ENCODE results near the gene GORASP1.

Gene GORASP1

GRCh38 chr3:39137991-39138803 is 30.8 kb upstream of the GORASP1 start:
- Histone ChIP-seq H3K27me3 (ENCODE audit: control insufficient read depth, insufficient read depth, low read length) (no peaks in the 10 kb centered on the region), H3K9ac (ENCODE audit: low read length) (no peak overlapping the region), H3K27ac (ENCODE audit: low read length) (no peak overlapping the region), H3K4me1 (ENCODE audit: control insufficient read depth, low read depth, low read length) (no peaks in the 10 kb centered on the region), H3K36me3 (ENCODE audit: control insufficient read depth, low read depth, low read length) (peaks cover 10% of the 10 kb centered on the region), H3K4me3 (ENCODE audit: low read length) (no peak overlapping the region), H3K9me3 (ENCODE audit: control insufficient read depth, low read depth, low read length) (no peaks in the 10 kb centered on the region)

- Histone ChIP-seq H3K9me3 (ENCODE audit: control insufficient read depth, low read depth, low read length) (no peaks in the 10 kb centered on the region), H3K27ac (ENCODE audit: low read length) (no peak overlapping the region), H3K27me3 (ENCODE audit: control insufficient read depth, insufficient read depth, low read length) (no peaks in the 10 kb centered on the region), H3K36me3 (ENCODE audit: control insufficient read depth, low read depth, low read length) (peaks cover 3% of the 10 kb centered on the region), H3K4me3 (ENCODE audit: low read length) (no peak overlapping the region), H3K4me1 (ENCODE audit: control insufficient read depth, low read depth, low read length) (no peaks in the 10 kb centered on the region), H3K9ac (ENCODE audit: low read length) (no peak overlapping the region)
Measured at GRCh38 chr3:39137435-39137936, 30.1 kb upstream of the GORASP1 start.

- no peaks in the 10 kb centered on the region for H3K27me3 ChIP-seq (ENCODE audit: control insufficient read depth, insufficient read depth, low read length)
- H3K4me3 ChIP-seq (ENCODE audit: low read length): no peak overlapping the region
- H3K36me3 ChIP-seq (ENCODE audit: control insufficient read depth, low read depth, low read length): no peaks in the 10 kb centered on the region
- no peak overlapping the region for H3K9ac ChIP-seq (ENCODE audit: low read length)
- no peak overlapping the region for H3K27ac ChIP-seq (ENCODE audit: low read length)
- no peaks in the 10 kb centered on the region for H3K4me1 ChIP-seq (ENCODE audit: control insufficient read depth, low read depth, low read length)
- H3K9me3 ChIP-seq (ENCODE audit: control insufficient read depth, low read depth, low read length): no peaks in the 10 kb centered on the region
Measured at GRCh38 chr3:39136533-39137434, 29.4 kb upstream of the GORASP1 start.

- no peaks in the 10 kb centered on the region for H3K9me3 ChIP-seq (ENCODE audit: control insufficient read depth, low read depth, low read length)
Measured at GRCh38 chr3:39135170-39135805, 27.9 kb upstream of the GORASP1 start.

GRCh38 chr3:39134305-39134704 is 26.9 kb upstream of the GORASP1 start:
- no peaks in the 10 kb centered on the region for H3K27me3 ChIP-seq (ENCODE audit: control insufficient read depth, insufficient read depth, low read length)
- no peaks in the 10 kb centered on the region for H3K4me1 ChIP-seq (ENCODE audit: control insufficient read depth, low read depth, low read length)
- H3K36me3 ChIP-seq (ENCODE audit: control insufficient read depth, low read depth, low read length): no peaks in the 10 kb centered on the region

More at GRCh38 chr3:39135170-39135805, 27.9 kb upstream of the GORASP1 start:
- Histone ChIP-seq H3K4me1 (ENCODE audit: control insufficient read depth, low read depth, low read length) (no peaks in the 10 kb centered on the region), H3K9ac (ENCODE audit: low read length) (no peak overlapping the region), H3K27ac (ENCODE audit: low read length) (no peak overlapping the region), H3K4me3 (ENCODE audit: low read length) (no peak overlapping the region), H3K36me3 (ENCODE audit: control insufficient read depth, low read depth, low read length) (no peaks in the 10 kb centered on the region), H3K27me3 (ENCODE audit: control insufficient read depth, insufficient read depth, low read length) (no peaks in the 10 kb centered on the region)

GRCh38 chr3:39133822-39134221 is 26.4 kb upstream of the GORASP1 start:
- no peak overlapping the region for H3K4me3 ChIP-seq (ENCODE audit: low read length)
- H3K4me1 ChIP-seq (ENCODE audit: control insufficient read depth, low read depth, low read length): no peaks in the 10 kb centered on the region
- H3K9ac ChIP-seq (ENCODE audit: low read length): no peak overlapping the region
- no peaks in the 10 kb centered on the region for H3K27me3 ChIP-seq (ENCODE audit: control insufficient read depth, insufficient read depth, low read length)
- H3K9me3 ChIP-seq (ENCODE audit: control insufficient read depth, low read depth, low read length): no peaks in the 10 kb centered on the region
- H3K27ac ChIP-seq (ENCODE audit: low read length): no peak overlapping the region
- H3K36me3 ChIP-seq (ENCODE audit: control insufficient read depth, low read depth, low read length): no peaks in the 10 kb centered on the region

More at GRCh38 chr3:39134305-39134704, 26.9 kb upstream of the GORASP1 start:
- Histone ChIP-seq H3K27ac (ENCODE audit: low read length) (no peak overlapping the region), H3K4me3 (ENCODE audit: low read length) (no peak overlapping the region), H3K9ac (ENCODE audit: low read length) (no peak overlapping the region), H3K9me3 (ENCODE audit: control insufficient read depth, low read depth, low read length) (no peaks in the 10 kb centered on the region)

GRCh38 chr3:39133093-39133490 is 25.7 kb upstream of the GORASP1 start:
- H3K9me3 ChIP-seq (ENCODE audit: control insufficient read depth, low read depth, low read length): no peaks in the 10 kb centered on the region
- H3K4me3 ChIP-seq (ENCODE audit: low read length): no peak overlapping the region
- no peak overlapping the region for H3K27ac ChIP-seq (ENCODE audit: low read length)
- H3K4me1 ChIP-seq (ENCODE audit: control insufficient read depth, low read depth, low read length): no peaks in the 10 kb centered on the region
- H3K9ac ChIP-seq (ENCODE audit: low read length): no peak overlapping the region
- no peaks in the 10 kb centered on the region for H3K36me3 ChIP-seq (ENCODE audit: control insufficient read depth, low read depth, low read length)
- no peaks in the 10 kb centered on the region for H3K27me3 ChIP-seq (ENCODE audit: control insufficient read depth, insufficient read depth, low read length)

GRCh38 chr3:39132096-39133092 is 25.0 kb upstream of the GORASP1 start:
- no peak overlapping the region for H3K4me3 ChIP-seq (ENCODE audit: low read length)
- no peaks in the 10 kb centered on the region for H3K9me3 ChIP-seq (ENCODE audit: control insufficient read depth, low read depth, low read length)
- H3K36me3 ChIP-seq (ENCODE audit: control insufficient read depth, low read depth, low read length): no peaks in the 10 kb centered on the region
- H3K4me1 ChIP-seq (ENCODE audit: control insufficient read depth, low read depth, low read length): no peaks in the 10 kb centered on the region
- no peaks in the 10 kb centered on the region for H3K27me3 ChIP-seq (ENCODE audit: control insufficient read depth, insufficient read depth, low read length)
- H3K27ac ChIP-seq (ENCODE audit: low read length): no peak overlapping the region
- no peak overlapping the region for H3K9ac ChIP-seq (ENCODE audit: low read length)

GRCh38 chr3:39130693-39131265 is 23.4 kb upstream of the GORASP1 start:
- Histone ChIP-seq H3K27ac (ENCODE audit: low read length) (no peak overlapping the region), H3K9ac (ENCODE audit: low read length) (no peak overlapping the region)

GRCh38 chr3:39130026-39130425 is 22.6 kb upstream of the GORASP1 start:
- no peak overlapping the region for H3K27ac ChIP-seq (ENCODE audit: low read length)
- H3K4me1 ChIP-seq (ENCODE audit: control insufficient read depth, low read depth, low read length): no peaks in the 10 kb centered on the region
- no peak overlapping the region for H3K4me3 ChIP-seq (ENCODE audit: low read length)
- H3K27me3 ChIP-seq (ENCODE audit: control insufficient read depth, insufficient read depth, low read length): no peaks in the 10 kb centered on the region
- no peaks in the 10 kb centered on the region for H3K36me3 ChIP-seq (ENCODE audit: control insufficient read depth, low read depth, low read length)
- no peak overlapping the region for H3K9ac ChIP-seq (ENCODE audit: low read length)
- H3K9me3 ChIP-seq (ENCODE audit: control insufficient read depth, low read depth, low read length): no peaks in the 10 kb centered on the region

More at GRCh38 chr3:39130693-39131265, 23.4 kb upstream of the GORASP1 start:
- Histone ChIP-seq H3K9me3 (ENCODE audit: control insufficient read depth, low read depth, low read length) (no peaks in the 10 kb centered on the region), H3K4me1 (ENCODE audit: control insufficient read depth, low read depth, low read length) (no peaks in the 10 kb centered on the region), H3K36me3 (ENCODE audit: control insufficient read depth, low read depth, low read length) (no peaks in the 10 kb centered on the region), H3K27me3 (ENCODE audit: control insufficient read depth, insufficient read depth, low read length) (no peaks in the 10 kb centered on the region), H3K4me3 (ENCODE audit: low read length) (no peak overlapping the region)
